Fibroblast of gingiva (primary cell): Measurements from ENCODE around the gene ALG14.
"Not testable (repeated sequence)": the region's sequence is repeated elsewhere in the genome, so short reads cannot be mapped to it uniquely, and the experiment has no call there.

Source experiments
- DNase-seq: peaks from one replicate; pipeline ENCODE4 v3.0.0-alpha.2; 2011; ENCODE audit warnings: low read depth

The ALG14 gene

GRCh38 chr1:95041491-95042165 is 31.1 kb downstream of the ALG14 start:
- peak; percentile 84 for DNase-seq

- no peak for DNase-seq
These were observed 32.7 kb downstream of the ALG14 start for GRCh38 chr1:95040032-95040525.

- no peak for DNase-seq
These were observed 33.3 kb downstream of the ALG14 start for GRCh38 chr1:95039360-95040031.

- DNase-seq, result peak; percentile 90
These were observed 37.2 kb downstream of the ALG14 start for GRCh38 chr1:95035536-95035935.

- DNase-seq, result no peak
These were observed 38.2 kb downstream of the ALG14 start for GRCh38 chr1:95034506-95034905.

GRCh38 chr1:95033843-95034242 is 38.9 kb downstream of the ALG14 start:
- peak; percentile 34 for DNase-seq

- no peak for DNase-seq
These were observed 43.2 kb downstream of the ALG14 start for GRCh38 chr1:95029532-95029931.

- DNase-seq, result no peak
These were observed 43.8 kb downstream of the ALG14 start for GRCh38 chr1:95028954-95029353.

GRCh38 chr1:95027046-95027445 is 45.7 kb downstream of the ALG14 start:
- no peak for DNase-seq

- peak; percentile 85 for DNase-seq
These were observed 49.2 kb downstream of the ALG14 start for GRCh38 chr1:95023399-95024043.

GRCh38 chr1:95022644-95022926 is 50.2 kb downstream of the ALG14 start:
- DNase-seq, result no peak

- DNase-seq, result no peak
These were observed 50.7 kb downstream of the ALG14 start for GRCh38 chr1:95021805-95022643.

GRCh38 chr1:95021119-95021518 is 51.6 kb downstream of the ALG14 start:
- DNase-seq, result no peak

GRCh38 chr1:95019466-95019865 is 53.3 kb downstream of the ALG14 start:
- DNase-seq, result not testable (repeated sequence)

- DNase-seq, result no peak
These were observed 54.0 kb downstream of the ALG14 start for GRCh38 chr1:95018602-95019369.

GRCh38 chr1:95017775-95018174 is 55.0 kb downstream of the ALG14 start:
- no peak for DNase-seq

GRCh38 chr1:95015076-95015475 is 57.7 kb downstream of the ALG14 start:
- DNase-seq, result no peak

GRCh38 chr1:95013950-95014574 is 58.7 kb downstream of the ALG14 start:
- DNase-seq, result peak; percentile 83

- DNase-seq, result peak; percentile 64
These were observed 60.4 kb downstream of the ALG14 start for GRCh38 chr1:95012389-95012788.

- DNase-seq, result no peak
These were observed 62.6 kb downstream of the ALG14 start for GRCh38 chr1:95010158-95010557.

GRCh38 chr1:95007687-95008086 is 65.1 kb downstream of the ALG14 start:
- no peak for DNase-seq
